HEK293 (cell line): ENCODE results near the gene ITGA2.

Experiments
- HOXD13 ChIP-seq: sonication (generic); formaldehyde crosslinking; IDR thresholded peaks from 2 replicates; pipeline ENCODE4 v1.8.0; 2022; ENCODE audit warnings: missing genetic modification reagents, borderline replicate concordance
- YY1 ChIP-seq: fragments of 450-650 bp; formaldehyde crosslinking; IDR thresholded peaks from 2 replicates; pipeline ENCODE4 v1.5.1; 2018; ENCODE audit warnings: missing biosample characterization, missing genetic modification characterization
- ZBTB20 ChIP-seq: fragments of 450-650 bp; formaldehyde crosslinking; IDR thresholded peaks from 2 replicates; pipeline ENCODE4 v1.5.1; 2016; ENCODE audit warnings: missing biosample characterization, missing genetic modification characterization
- ZFP37 ChIP-seq: fragments of 450-650 bp; formaldehyde crosslinking; IDR thresholded peaks from 2 replicates; pipeline ENCODE4 v1.5.1; 2016; ENCODE audit warnings: missing biosample characterization, missing genetic modification characterization
- ZNF747 ChIP-seq: fragments of 450-650 bp; formaldehyde crosslinking; IDR thresholded peaks from 2 replicates; pipeline ENCODE4 v1.5.1; 2016; ENCODE audit warnings: missing biosample characterization, missing genetic modification characterization
- TF ChIP-seq, protein P1 (sequence below): sonication (generic); formaldehyde crosslinking; IDR thresholded peaks from 2 replicates; pipeline ENCODE4 v1.8.1; 2022; ENCODE audit warnings: mild to moderate bottlenecking, moderate library complexity, missing genetic modification reagents

DNA sequence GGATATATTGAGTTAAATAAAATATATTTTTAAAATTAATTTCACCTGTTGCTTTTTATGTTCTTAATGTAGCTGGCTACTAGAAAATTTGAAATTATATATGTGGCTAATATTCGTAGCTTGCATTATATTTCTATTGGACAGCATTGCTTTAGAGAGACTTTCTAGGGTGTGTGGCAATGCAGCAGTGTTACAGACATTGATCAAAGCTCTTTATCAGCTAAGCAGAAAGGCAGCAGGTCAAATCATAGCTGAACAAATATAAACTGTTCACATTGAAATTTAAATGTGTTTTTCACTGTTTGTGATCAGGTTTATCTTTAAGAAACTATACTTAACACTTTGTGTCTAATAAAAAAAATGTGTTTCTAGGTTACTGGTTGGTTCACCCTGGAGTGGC is 52.6 kb downstream of the ITGA2 start:
- no peak for TF ChIP-seq HOXD13
- TF ChIP-seq, protein P1, sequence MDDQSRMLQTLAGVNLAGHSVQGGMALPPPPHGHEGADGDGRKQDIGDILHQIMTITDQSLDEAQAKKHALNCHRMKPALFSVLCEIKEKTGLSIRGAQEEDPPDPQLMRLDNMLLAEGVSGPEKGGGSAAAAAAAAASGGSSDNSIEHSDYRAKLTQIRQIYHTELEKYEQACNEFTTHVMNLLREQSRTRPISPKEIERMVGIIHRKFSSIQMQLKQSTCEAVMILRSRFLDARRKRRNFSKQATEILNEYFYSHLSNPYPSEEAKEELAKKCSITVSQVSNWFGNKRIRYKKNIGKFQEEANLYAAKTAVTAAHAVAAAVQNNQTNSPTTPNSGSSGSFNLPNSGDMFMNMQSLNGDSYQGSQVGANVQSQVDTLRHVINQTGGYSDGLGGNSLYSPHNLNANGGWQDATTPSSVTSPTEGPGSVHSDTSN (CRISPR knock-in tag) = no peak
- TF ChIP-seq YY1 (tag by site-specific recombination) = no peak
- no peak for TF ChIP-seq ZNF747 (tag by site-specific recombination)
- no peak for TF ChIP-seq ZFP37 (tag by site-specific recombination)
- no peak for TF ChIP-seq ZBTB20 (tag by site-specific recombination)
